Dermis blood vessel endothelial cell (primary cell): ENCODE data around the gene PAXIP1. TPM values are rescaled to one million over a fixed set of nuclear protein-coding genes. Genes with fewer than 3 reads are reported as not detected.

ENCODE experiments used
- DNase-seq: peaks from one replicate; pipeline ENCODE4 v3.0.0; 2010
- total RNA-seq: library from RNA; depleted of rRNA; stranded (reverse); fragments of >200 nt; gene quantifications from 2 replicates; pipeline ENCODE4 v1.2.3, GENCODE V29; 2014

The PAXIP1 gene
- total RNA-seq, 1 donor from 2014 or later, result 7.1 TPM

GRCh38 chr7:154996101-154996500, 6.8 kb downstream of the PAXIP1 start:
- no peak for DNase-seq

GRCh38 chr7:154994996-154995395, 7.9 kb downstream of the PAXIP1 start:
- DNase-seq, result no peak

GRCh38 chr7:154990964-154991540, 11.9 kb downstream of the PAXIP1 start:
- no peak for DNase-seq

GRCh38 chr7:154987571-154987970, 15.4 kb downstream of the PAXIP1 start:
- no peak for DNase-seq

GRCh38 chr7:154986200-154986945, 16.6 kb downstream of the PAXIP1 start:
- DNase-seq, result no peak

GRCh38 chr7:154985230-154985629, 17.7 kb downstream of the PAXIP1 start:
- DNase-seq, result no peak

- no peak for DNase-seq
These were observed 18.2 kb downstream of the PAXIP1 start for GRCh38 chr7:154984601-154985188.

- DNase-seq, result peak; percentile 39
These were observed 24.9 kb downstream of the PAXIP1 start for GRCh38 chr7:154978017-154978416.

- no peak for DNase-seq
These were observed 25.7 kb downstream of the PAXIP1 start for GRCh38 chr7:154977250-154977649.

GRCh38 chr7:154976844-154977243, 26.1 kb downstream of the PAXIP1 start:
- no peak for DNase-seq

GRCh38 chr7:154975984-154976383, 26.9 kb downstream of the PAXIP1 start:
- no peak for DNase-seq

GRCh38 chr7:154973381-154973780, 29.5 kb downstream of the PAXIP1 start:
- no peak for DNase-seq

- no peak for DNase-seq
These were observed 34.5 kb downstream of the PAXIP1 start for GRCh38 chr7:154968336-154969001.

- DNase-seq, result no peak
These were observed 35.4 kb downstream of the PAXIP1 start for GRCh38 chr7:154967401-154967955.

GRCh38 chr7:154965014-154965413, 37.9 kb downstream of the PAXIP1 start:
- no peak for DNase-seq

GRCh38 chr7:154960063-154960790, 42.7 kb downstream of the PAXIP1 start:
- DNase-seq, result no peak

GRCh38 chr7:154956427-154956826, 46.5 kb downstream of the PAXIP1 start:
- DNase-seq, result no peak

GRCh38 chr7:154953006-154953684, 49.8 kb downstream of the PAXIP1 start:
- DNase-seq, result peak; percentile 85

GRCh38 chr7:154950960-154951359, 52.0 kb downstream of the PAXIP1 start:
- peak; percentile 6 for DNase-seq

- DNase-seq, result no peak
These were observed 55.3 kb downstream of the PAXIP1 start for GRCh38 chr7:154947604-154948003.

GRCh38 chr7:154946166-154946565, 56.8 kb downstream of the PAXIP1 start:
- peak; percentile 50 for DNase-seq

GRCh38 chr7:154943906-154944305, 59.0 kb downstream of the PAXIP1 start:
- no peak for DNase-seq
